HCT116 (cell line): ENCODE data around the gene SLC6A18. TPM values are rescaled to one million over a fixed set of nuclear protein-coding genes. Genes with fewer than 3 reads are reported as not detected.

Source experiments
- ATAC-seq: fragments of 200-7000 bp; cut with Tn5 transposase; 2 replicates; pipeline ENCODE4 v1.9.1; 2020; ENCODE audit warnings: mild to moderate bottlenecking, moderate library complexity
- BruUV-seq: library from RNA; stranded (reverse); fragments of 400-500 nt; replicated peaks from 2 replicates; lab custom pipeline; 2021; lab: Mats Ljungman, UMichigan
- CTCF ChIA-PET: fragments of 300-600 bp; sonication (Branson Sonifier 250); formaldehyde crosslinking; loops from one replicate; lab custom pipeline; 2021; ENCODE audit warnings: antibody characterized with exemption; lab: Charles Lee
- POLR2A ChIA-PET: fragments of 300-600, 350-600 bp; sonication (Branson Sonifier 250); formaldehyde crosslinking; loops from one replicate; lab custom pipeline; 2021; ENCODE audit warnings: antibody characterized with exemption; lab: Charles Lee
- RAD21 ChIA-PET, 2 experiments: fragments of 300-600 bp; sonication (Branson Sonifier 250); formaldehyde crosslinking; loops; one replicate each; lab custom pipeline; 2023; ENCODE audit warnings: low total read pairs in 2 of 2; ENCODE audit not compliant: uncharacterized antibody in 2 of 2, unreplicated experiment in 2 of 2, low non-redundant PET in 1 of 2; lab: Charles Lee
- DNase-seq: peaks from one replicate; pipeline ENCODE4 v3.0.0-alpha.2; 2010; ENCODE audit warnings: low read depth, low spot score
- H2AFZ ChIP-seq: fragments of 200-600 bp; shearing (Covaris generic), sonication (generic); 2 replicates; pipeline ENCODE4 v1.6.1; 2017; ENCODE audit warnings: low read depth, mixed run types, mixed read lengths, antibody characterized with exemption, low read length; ENCODE audit not compliant: poor library complexity, severe bottlenecking
- H3K27ac ChIP-seq: 2 replicates; pipeline ENCODE4 v1.5.1; 2012; ENCODE audit warnings: low read depth, low read length
- H3K27me3 ChIP-seq: fragments of 200-600 bp; sonication (generic); 2 replicates; pipeline ENCODE4 v1.6.1; 2016; ENCODE audit warnings: mixed run types, low read length, mixed read lengths; ENCODE audit not compliant: insufficient read depth
- H3K36me3 ChIP-seq, 2 experiments: fragments of 200-500 bp in 1 of 2; fragments of 200-600 bp in 1 of 2; sonication (Bioruptor generic) in 1 of 2; sonication (generic) in 1 of 2; 2 replicates each; pipeline versions ENCODE4 v1.5.1 to v1.6.1; 2014 to 2016; ENCODE audit warnings: low read length in 2 of 2, inconsistent platforms in 1 of 2, mixed read lengths in 1 of 2, mixed run types in 1 of 2; ENCODE audit not compliant: insufficient read depth in 2 of 2, control insufficient read depth in 1 of 2
- H3K4me1 ChIP-seq, 2 experiments: fragments of 200-600 bp in 1 of 2; sonication (generic) in 1 of 2; 2 replicates each; pipeline versions ENCODE4 v1.5.1 to v1.6.1; 2012 to 2017; ENCODE audit warnings: low read length in 2 of 2, inconsistent platforms in 1 of 2, mild to moderate bottlenecking in 1 of 2, mixed read lengths in 1 of 2, mixed run types in 1 of 2, moderate library complexity in 1 of 2; ENCODE audit not compliant: insufficient read depth in 2 of 2, control insufficient read depth in 1 of 2
- H3K4me2 ChIP-seq: fragments of 200-600 bp; sonication (generic); 2 replicates; pipeline ENCODE4 v1.6.1; 2017; ENCODE audit warnings: mixed run types, low read length, mixed read lengths
- H3K4me3 ChIP-seq, 2 experiments: fragments of 200-600 bp in 1 of 2; sonication (generic) in 1 of 2; replicated peaks in 1 of 2; 2 replicates each; pipeline ENCODE4 v1.5.1; 2011 to 2016; ENCODE audit warnings: low read length in 2 of 2, control low read depth in 1 of 2, low read depth in 1 of 2, mild to moderate bottlenecking in 1 of 2, mixed read lengths in 1 of 2, mixed run types in 1 of 2
- H3K79me2 ChIP-seq: fragments of 200-600 bp; sonication (generic); 2 replicates; pipeline ENCODE4 v1.6.1; 2017; ENCODE audit warnings: mild to moderate bottlenecking, mixed run types, low read length, moderate library complexity, mixed read lengths; ENCODE audit not compliant: insufficient read depth
- H3K9ac ChIP-seq: fragments of 200-600 bp; sonication (generic); 2 replicates; pipeline ENCODE4 v1.6.1; 2016; ENCODE audit warnings: low read length, mixed read lengths
- H3K9me2 ChIP-seq: fragments of 200-600 bp; sonication (generic), shearing (Covaris generic); 2 replicates; pipeline ENCODE4 v1.6.1; 2017; ENCODE audit warnings: mixed run types, mild to moderate bottlenecking, moderate library complexity; ENCODE audit not compliant: insufficient read depth
- H3K9me3 ChIP-seq, 2 experiments: fragments of 200-500 bp in 1 of 2; fragments of 200-600 bp in 1 of 2; sonication (Bioruptor generic) in 1 of 2; sonication (generic) in 1 of 2; 2 replicates each; pipeline ENCODE4 v1.6.1; 2014 to 2017; ENCODE audit warnings: low read length in 2 of 2, mixed read lengths in 2 of 2, inconsistent platforms in 1 of 2, low read depth in 1 of 2, mild to moderate bottlenecking in 1 of 2, mixed run types in 1 of 2, moderate library complexity in 1 of 2; ENCODE audit not compliant: control insufficient read depth in 1 of 2, insufficient read depth in 1 of 2
- H4K20me1 ChIP-seq: fragments of 200-600 bp; sonication (generic), shearing (Covaris generic); 2 replicates; pipeline ENCODE4 v1.6.1; 2017; ENCODE audit warnings: mixed run types, mild to moderate bottlenecking, moderate library complexity; ENCODE audit not compliant: insufficient read depth
- CEBPB ChIP-seq: IDR thresholded peaks from 2 replicates; pipeline ENCODE4 v1.6.1; 2012; ENCODE audit warnings: low read depth
- ELF1 ChIP-seq: IDR thresholded peaks from 2 replicates; pipeline ENCODE4 v1.6.1; 2012; ENCODE audit warnings: low read depth, borderline replicate concordance
- EZH2 ChIP-seq: fragments of 200-600 bp; sonication (generic); IDR thresholded peaks from 2 replicates; pipeline ENCODE4 v1.6.1; 2017; ENCODE audit warnings: antibody characterized with exemption, mixed run types
- EZH2phosphoT487 ChIP-seq: fragments of 200-600 bp; IDR thresholded peaks from 2 replicates; pipeline ENCODE4 v1.6.1; 2018; ENCODE audit warnings: antibody characterized with exemption, borderline replicate concordance
- JUND ChIP-seq: IDR thresholded peaks from 2 replicates; pipeline ENCODE4 v1.6.1; 2012
- POLR2A ChIP-seq: IDR thresholded peaks from 2 replicates; pipeline ENCODE4 v1.7.0; 2011; ENCODE audit warnings: borderline replicate concordance; ENCODE audit not compliant: insufficient read depth, insufficient read length; ENCODE audit errors: extremely low read depth
- POLR2AphosphoS5 ChIP-seq: IDR thresholded peaks from 2 replicates; pipeline ENCODE4 v1.6.1; 2011; ENCODE audit warnings: mild to moderate bottlenecking, low read depth, low read length, moderate library complexity
- RAD21 ChIP-seq: IDR thresholded peaks from 2 replicates; pipeline ENCODE4 v1.6.1; 2012; ENCODE audit warnings: low read depth, mild to moderate bottlenecking
- SIN3A ChIP-seq: IDR thresholded peaks from 2 replicates; pipeline ENCODE4 v1.6.1; 2012; ENCODE audit warnings: low read depth
- SP1 ChIP-seq: IDR thresholded peaks from 2 replicates; pipeline ENCODE4 v1.6.1; 2012; ENCODE audit warnings: low read depth
- SRF ChIP-seq: IDR thresholded peaks from 2 replicates; pipeline ENCODE4 v1.6.1; 2012; ENCODE audit warnings: low read depth
- TCF7L2 ChIP-seq: IDR thresholded peaks from 2 replicates; pipeline ENCODE4 v1.7.0; 2011; ENCODE audit warnings: borderline replicate concordance, inconsistent platforms; ENCODE audit not compliant: insufficient read depth, insufficient read length; ENCODE audit errors: extremely low read depth
- YY1 ChIP-seq: IDR thresholded peaks from 2 replicates; pipeline ENCODE4 v1.6.1; 2011; ENCODE audit warnings: low read length, low read depth, moderate library complexity, mild to moderate bottlenecking; ENCODE audit not compliant: insufficient replicate concordance; ENCODE audit errors: extremely low read depth
- ZBTB33 ChIP-seq: IDR thresholded peaks from 2 replicates; pipeline ENCODE4 v1.6.1; 2011; ENCODE audit warnings: mild to moderate bottlenecking, low read length, moderate library complexity; ENCODE audit not compliant: insufficient replicate concordance; ENCODE audit errors: extremely low read depth
- ZNF274 ChIP-seq: fragments of 200-500 bp; sonication (Bioruptor generic); IDR thresholded peaks from 2 replicates; pipeline ENCODE4 v1.6.1; 2014; ENCODE audit warnings: mild to moderate bottlenecking, low read depth, low read length, inconsistent platforms
- intact Hi-C: fragments of 100-400 bp; cut with micrococcal nuclease; formaldehyde crosslinking; loops from 2 replicates; pipeline ENCODE4 v1.10.0; 2022
- total RNA-seq: library from RNA; stranded (reverse); gene quantifications from one replicate; pipeline ENCODE4 v1.2.1, GENCODE V29; 2021; ENCODE audit not compliant: unreplicated experiment
- TF ChIP-seq, protein P1 (sequence below), 3 experiments: fragments of 200-600 bp in 1 of 3; sonication (generic) in 1 of 3; IDR thresholded peaks in 2 of 3; conservative IDR thresholded peaks in 1 of 3; 2 replicates each; pipeline ENCODE4 v1.5.1; 2012 to 2017; ENCODE audit warnings: low read depth in 2 of 3, low read length in 2 of 3, antibody characterized with exemption in 1 of 3, borderline replicate concordance in 1 of 3, control low read depth in 1 of 3, mild to moderate bottlenecking in 1 of 3, mixed read lengths in 1 of 3, mixed run types in 1 of 3, moderate library complexity in 1 of 3; ENCODE audit not compliant: insufficient read depth in 1 of 3
- TF ChIP-seq, protein P2 (sequence below): IDR thresholded peaks from 2 replicates; pipeline ENCODE4 v1.6.1; 2012
- TF ChIP-seq, protein P3 (sequence below): IDR thresholded peaks from 2 replicates; pipeline ENCODE4 v1.6.1; 2012; ENCODE audit warnings: low read depth

The SLC6A18 gene
- total RNA-seq, 1 experiment from 2014 or later: not detected

GRCh38 chr5:1195439-1195838 is 29.7 kb upstream of the SLC6A18 start:
- POLR2A ChIA-PET: no interaction called here
- H3K79me2 ChIP-seq: no peaks in the 10 kb centered on the region
- DNase-seq (no peak), ATAC-seq (no peak)
- TF ChIP-seq EZH2 (no peak), ZBTB33 (no peak), ELF1 (no peak), JUND (no peak), RAD21 (no peak), SIN3A (no peak), SP1 (no peak), TCF7L2 (no peak), EZH2phosphoT487 (no peak), POLR2A (no peak), SRF (no peak), YY1 (no peak), ZNF274 (no peak), CEBPB (no peak), POLR2AphosphoS5 (no peak)
- TF ChIP-seq, protein P1, sequence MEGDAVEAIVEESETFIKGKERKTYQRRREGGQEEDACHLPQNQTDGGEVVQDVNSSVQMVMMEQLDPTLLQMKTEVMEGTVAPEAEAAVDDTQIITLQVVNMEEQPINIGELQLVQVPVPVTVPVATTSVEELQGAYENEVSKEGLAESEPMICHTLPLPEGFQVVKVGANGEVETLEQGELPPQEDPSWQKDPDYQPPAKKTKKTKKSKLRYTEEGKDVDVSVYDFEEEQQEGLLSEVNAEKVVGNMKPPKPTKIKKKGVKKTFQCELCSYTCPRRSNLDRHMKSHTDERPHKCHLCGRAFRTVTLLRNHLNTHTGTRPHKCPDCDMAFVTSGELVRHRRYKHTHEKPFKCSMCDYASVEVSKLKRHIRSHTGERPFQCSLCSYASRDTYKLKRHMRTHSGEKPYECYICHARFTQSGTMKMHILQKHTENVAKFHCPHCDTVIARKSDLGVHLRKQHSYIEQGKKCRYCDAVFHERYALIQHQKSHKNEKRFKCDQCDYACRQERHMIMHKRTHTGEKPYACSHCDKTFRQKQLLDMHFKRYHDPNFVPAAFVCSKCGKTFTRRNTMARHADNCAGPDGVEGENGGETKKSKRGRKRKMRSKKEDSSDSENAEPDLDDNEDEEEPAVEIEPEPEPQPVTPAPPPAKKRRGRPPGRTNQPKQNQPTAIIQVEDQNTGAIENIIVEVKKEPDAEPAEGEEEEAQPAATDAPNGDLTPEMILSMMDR (IDR thresholded peaks at IDR 0.05 in 2 of 3, conservative IDR thresholded peaks at IDR 0.05 in 1 of 3; ENCODE audit: borderline replicate concordance in 1 of 3, insufficient read depth in 1 of 3, low read depth in 2 of 3, low read length in 2 of 3): no peak
- TF ChIP-seq, protein P2, sequence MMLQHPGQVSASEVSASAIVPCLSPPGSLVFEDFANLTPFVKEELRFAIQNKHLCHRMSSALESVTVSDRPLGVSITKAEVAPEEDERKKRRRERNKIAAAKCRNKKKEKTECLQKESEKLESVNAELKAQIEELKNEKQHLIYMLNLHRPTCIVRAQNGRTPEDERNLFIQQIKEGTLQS: no peak
- TF ChIP-seq, protein P3, sequence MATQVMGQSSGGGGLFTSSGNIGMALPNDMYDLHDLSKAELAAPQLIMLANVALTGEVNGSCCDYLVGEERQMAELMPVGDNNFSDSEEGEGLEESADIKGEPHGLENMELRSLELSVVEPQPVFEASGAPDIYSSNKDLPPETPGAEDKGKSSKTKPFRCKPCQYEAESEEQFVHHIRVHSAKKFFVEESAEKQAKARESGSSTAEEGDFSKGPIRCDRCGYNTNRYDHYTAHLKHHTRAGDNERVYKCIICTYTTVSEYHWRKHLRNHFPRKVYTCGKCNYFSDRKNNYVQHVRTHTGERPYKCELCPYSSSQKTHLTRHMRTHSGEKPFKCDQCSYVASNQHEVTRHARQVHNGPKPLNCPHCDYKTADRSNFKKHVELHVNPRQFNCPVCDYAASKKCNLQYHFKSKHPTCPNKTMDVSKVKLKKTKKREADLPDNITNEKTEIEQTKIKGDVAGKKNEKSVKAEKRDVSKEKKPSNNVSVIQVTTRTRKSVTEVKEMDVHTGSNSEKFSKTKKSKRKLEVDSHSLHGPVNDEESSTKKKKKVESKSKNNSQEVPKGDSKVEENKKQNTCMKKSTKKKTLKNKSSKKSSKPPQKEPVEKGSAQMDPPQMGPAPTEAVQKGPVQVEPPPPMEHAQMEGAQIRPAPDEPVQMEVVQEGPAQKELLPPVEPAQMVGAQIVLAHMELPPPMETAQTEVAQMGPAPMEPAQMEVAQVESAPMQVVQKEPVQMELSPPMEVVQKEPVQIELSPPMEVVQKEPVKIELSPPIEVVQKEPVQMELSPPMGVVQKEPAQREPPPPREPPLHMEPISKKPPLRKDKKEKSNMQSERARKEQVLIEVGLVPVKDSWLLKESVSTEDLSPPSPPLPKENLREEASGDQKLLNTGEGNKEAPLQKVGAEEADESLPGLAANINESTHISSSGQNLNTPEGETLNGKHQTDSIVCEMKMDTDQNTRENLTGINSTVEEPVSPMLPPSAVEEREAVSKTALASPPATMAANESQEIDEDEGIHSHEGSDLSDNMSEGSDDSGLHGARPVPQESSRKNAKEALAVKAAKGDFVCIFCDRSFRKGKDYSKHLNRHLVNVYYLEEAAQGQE: no peak
- intact Hi-C loops: no loop called here
- H3K4me1 ChIP-seq: no peaks in the 10 kb centered on the region
- H3K27ac ChIP-seq: no peak overlapping the region
- H3K9me3 ChIP-seq: no peaks in the 10 kb centered on the region
- H3K4me2 ChIP-seq: no peak overlapping the region
- H3K4me3 ChIP-seq: no peak overlapping the region
- RAD21 ChIA-PET: no interaction called here
- H2AFZ ChIP-seq: no peak overlapping the region
- no TSS peak for BruUV-seq
- CTCF ChIA-PET: no interaction called here
- H3K27me3 ChIP-seq: peaks cover 11% of the 10 kb centered on the region; the same call in 1 of the 2 replicates
- no peaks in the 10 kb centered on the region for H3K9me2 ChIP-seq
- no peaks in the 10 kb centered on the region for H4K20me1 ChIP-seq
- no peak overlapping the region for H3K9ac ChIP-seq
- no peaks in the 10 kb centered on the region for H3K36me3 ChIP-seq
